GM12878 (cell line): Measurements from ENCODE around the gene CCDC178. TPM values are rescaled to one million over a fixed set of nuclear protein-coding genes. Genes with fewer than 3 reads are reported as not detected.

Experiments used
- ATAC-seq: fragments of 200-7000 bp; cut with Tn5 transposase; 3 replicates; pipeline ENCODE4 v1.9.1; 2020; ENCODE audit warnings: mild to moderate bottlenecking, moderate library complexity
- BruUV-seq: library from RNA; stranded (reverse); fragments of 400-500 nt; replicated peaks from 2 replicates; lab custom pipeline; 2021; lab: Mats Ljungman, UMichigan
- CTCF ChIA-PET: fragments of 300-600 bp; sonication (Branson Sonifier 250); formaldehyde crosslinking; extraction: SDS; loops from one replicate; lab custom pipeline; 2021; ENCODE audit warnings: inconsistent platforms; lab: Yijun Ruan, JAX
- POLR2A ChIA-PET: fragments of 350-600 bp; formaldehyde crosslinking; extraction: SDS; loops from one replicate; lab custom pipeline; 2021; ENCODE audit warnings: inconsistent platforms; lab: Charles Lee
- RAD21 ChIA-PET: fragments of 300-600 bp; sonication (Branson Sonifier 250); formaldehyde crosslinking; loops from one replicate; lab custom pipeline; 2023; ENCODE audit warnings: antibody characterized with exemption; ENCODE audit not compliant: unreplicated experiment; lab: Charles Lee
- SMC1A ChIA-PET: fragments of 300-600 bp; sonication (Branson Sonifier 250); formaldehyde crosslinking; loops from one replicate; lab custom pipeline; 2023; ENCODE audit not compliant: unreplicated experiment, uncharacterized antibody; lab: Charles Lee
- DNase-seq: peaks from one replicate; pipeline ENCODE4 v3.0.0-alpha.2; 2011; ENCODE audit warnings: low read depth, low spot score
- FAIRE-seq: peaks from 3 replicates; lab custom pipeline; 2011; peaks lifted over from hg19 to GRCh38; lab: Jason Lieb, UNC
- H2AFZ ChIP-seq: 2 replicates; pipeline ENCODE4 v1.6.0; 2011; ENCODE audit warnings: low read depth, low read length, control low read depth; ENCODE audit not compliant: control insufficient read depth
- H3K27ac ChIP-seq: 2 replicates; pipeline ENCODE4 v1.5.1; 2011; ENCODE audit warnings: control low read depth; ENCODE audit not compliant: control insufficient read depth, insufficient read depth
- H3K27me3 ChIP-seq, 2 experiments: replicated peaks in 1 of 2; 2 replicates each; pipeline versions ENCODE4 v1.6.0 to v1.6.1; 2011; ENCODE audit warnings: low read length in 1 of 2; ENCODE audit not compliant: control insufficient read depth in 2 of 2, insufficient read depth in 2 of 2
- H3K36me3 ChIP-seq, 2 experiments: 2 replicates each; pipeline ENCODE4 v1.5.1; 2011; ENCODE audit warnings: low read length in 1 of 2; ENCODE audit not compliant: control insufficient read depth in 2 of 2, insufficient read depth in 2 of 2
- H3K4me1 ChIP-seq: 2 replicates; pipeline ENCODE4 v1.6.1; 2011; ENCODE audit warnings: mild to moderate bottlenecking, low read length, moderate library complexity, mixed read lengths; ENCODE audit not compliant: control insufficient read depth, insufficient read depth
- H3K4me2 ChIP-seq: 2 replicates; pipeline ENCODE4 v1.6.0; 2011; ENCODE audit warnings: control low read depth; ENCODE audit not compliant: control insufficient read depth, insufficient read depth
- H3K4me3 ChIP-seq: fragments of 200-600 bp; sonication (generic); 2 replicates; pipeline ENCODE4 v1.5.1; 2016
- H3K79me2 ChIP-seq: 2 replicates; pipeline ENCODE4 v1.6.0; 2011; ENCODE audit warnings: low read length; ENCODE audit not compliant: control insufficient read depth, insufficient read depth
- H3K9ac ChIP-seq: 2 replicates; pipeline ENCODE4 v1.8.0; 2011; ENCODE audit warnings: low read length, control low read depth, mixed read lengths; ENCODE audit not compliant: control insufficient read depth, insufficient read depth
- H3K9me3 ChIP-seq: replicated peaks from 3 replicates; pipeline ENCODE4 v1.5.1; 2011; ENCODE audit warnings: mild to moderate bottlenecking, low read length; ENCODE audit not compliant: control insufficient read depth, insufficient read depth
- H4K20me1 ChIP-seq: 2 replicates; pipeline ENCODE4 v1.6.0; 2011; ENCODE audit not compliant: control insufficient read depth, insufficient read depth
- IKZF2 ChIP-seq, 2 experiments: fragments of 450-650 bp; IDR thresholded peaks; 2 replicates each; pipeline ENCODE4 v1.6.1; 2017; ENCODE audit warnings: mild to moderate bottlenecking in 2 of 2, moderate library complexity in 2 of 2
- LARP7 ChIP-seq: fragments of 450-650 bp; IDR thresholded peaks from 2 replicates; pipeline ENCODE4 v1.6.1; 2017; ENCODE audit warnings: mild to moderate bottlenecking
- NBN ChIP-seq: fragments of 450-650 bp; IDR thresholded peaks from 2 replicates; pipeline ENCODE4 v1.6.1; 2016
- SMARCA5 ChIP-seq: fragments of 450-650 bp; IDR thresholded peaks from 2 replicates; pipeline ENCODE4 v1.6.1; 2017; ENCODE audit warnings: mild to moderate bottlenecking
- SUZ12 ChIP-seq: fragments of 200-600 bp; sonication (generic); IDR thresholded peaks from one replicate; pipeline ENCODE4 v1.6.1; 2018; ENCODE audit warnings: antibody characterized with exemption, mild to moderate bottlenecking; ENCODE audit not compliant: unreplicated experiment
- WRNIP1 ChIP-seq: IDR thresholded peaks from 2 replicates; pipeline ENCODE4 v1.6.1; 2011; ENCODE audit warnings: low read depth, low read length, improper control_type of control experiment, borderline replicate concordance
- YBX1 ChIP-seq: fragments of 450-650 bp; IDR thresholded peaks from 2 replicates; pipeline ENCODE4 v1.6.1; 2016; ENCODE audit warnings: antibody characterized with exemption
- YY1 ChIP-seq: IDR thresholded peaks from 2 replicates; pipeline ENCODE4 v1.6.1; 2011; ENCODE audit warnings: low read depth, mild to moderate bottlenecking, low read length
- WGBS: methylation state at CpG from one replicate; pipeline ENCODE4 v1.1.6; 2016; ENCODE audit warnings: low lambda C conversion rate; ENCODE audit not compliant: insufficient replicate concordance, insufficient coverage; ENCODE audit errors: missing lambda C conversion rate; 5-methylcytosine and 5-hydroxymethylcytosine counted together
- in situ Hi-C: fragments of 300-500 bp; cut with MboI; formaldehyde crosslinking; loops from 9 replicates; pipeline ENCODE4 v1.14.3; 2018; ENCODE audit warnings: mixed read lengths
- intact Hi-C: fragments of 100-400 bp; cut with micrococcal nuclease; formaldehyde crosslinking; loops from one replicate; pipeline ENCODE4 v1.14.2; 2022; ENCODE audit not compliant: unreplicated experiment
- polyA plus RNA-seq, 11 experiments: library from polyadenylated mRNA; depleted of rRNA in 4 of 11; unstranded in 6 of 11; stranded (reverse) in 5 of 11; fragments of >200 nt; fragmentation: Nextera tagmentation in 4 of 11; fragmentation: Illumina TruSeq in 1 of 11; extraction: Ambion mirVana in 4 of 11; extraction: Trizol in 1 of 11; gene quantifications; 1 replicate in 1 of 11; 2 replicates in 10 of 11; pipeline versions ENCODE4 v1.2.1 to v1.2.3, GENCODE V29; 2011 to 2016; ENCODE audit warnings: inconsistent platforms in 2 of 11, missing spikeins in 2 of 11, low read depth in 1 of 11
- total RNA-seq, 4 experiments: library from RNA; depleted of rRNA in 3 of 4; stranded (reverse); fragments of >200 nt in 3 of 4; fragmentation: Illumina TruSeq in 1 of 4; extraction: Trizol in 1 of 4; gene quantifications; 2 replicates each; pipeline versions ENCODE4 v1.2.1 to v1.2.3, GENCODE V29; 2013 to 2021
- TF ChIP-seq, protein P1 (sequence below): fragments of 450-650 bp; IDR thresholded peaks from 2 replicates; pipeline ENCODE4 v1.6.1; 2017; ENCODE audit warnings: mild to moderate bottlenecking, low read depth, inconsistent platforms; ENCODE audit not compliant: poor library complexity, severe bottlenecking
- TF ChIP-seq, protein P2 (sequence below): fragments of 450-650 bp; formaldehyde crosslinking; IDR thresholded peaks from 2 replicates; pipeline ENCODE4 v1.5.0; 2022; ENCODE audit warnings: mild to moderate bottlenecking, missing genetic modification characterization
- TF ChIP-seq, protein P3 (sequence below): IDR thresholded peaks from 2 replicates; pipeline ENCODE4 v1.6.1; 2012; ENCODE audit warnings: improper control_type of control experiment, low read depth, low read length; ENCODE audit not compliant: insufficient replicate concordance
- TF ChIP-seq, protein P4 (sequence below), 3 experiments: IDR thresholded peaks in 2 of 3; conservative IDR thresholded peaks in 1 of 3; 2 replicates each; pipeline ENCODE4 v1.5.1; 2011; ENCODE audit warnings: low read depth in 3 of 3, low read length in 3 of 3, mild to moderate bottlenecking in 3 of 3, control low read depth in 2 of 3, moderate library complexity in 2 of 3, inconsistent platforms in 1 of 3, mixed read lengths in 1 of 3; ENCODE audit not compliant: control insufficient read depth in 2 of 3, insufficient read depth in 1 of 3; ENCODE audit errors: extremely low read depth in 1 of 3

CCDC178 gene
- total and polyA plus RNA-seq, 10 of the 15 experiments (the other 5 are each of a cell fraction or from before 2014, with no cell fraction given), result 0.04 TPM; not detected in 9

DNA sequence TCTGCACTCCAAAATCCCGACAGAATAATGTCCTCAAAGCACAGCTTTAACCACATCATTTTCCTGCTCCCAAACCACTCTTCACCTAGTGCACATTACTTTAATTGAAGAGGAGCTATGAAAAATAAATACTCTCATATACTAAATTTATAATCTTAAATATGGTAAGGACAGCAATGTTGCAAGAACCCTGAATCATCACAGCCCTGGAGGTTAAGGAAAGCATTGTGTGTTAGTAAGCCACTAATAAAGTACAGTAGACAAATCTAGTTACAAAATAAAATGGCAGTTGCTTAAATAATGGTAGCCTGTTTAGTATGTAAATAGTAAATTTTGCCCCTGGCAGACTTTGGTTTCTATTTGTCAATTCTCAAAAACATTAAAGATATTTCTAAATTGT, 27.0 kb upstream of the CCDC178 start:
- ATAC-seq (no peak), DNase-seq (no peak), FAIRE-seq (no peak)
- Histone ChIP-seq H3K79me2 (no peaks in the 10 kb centered on the region), H3K9me3 (no peaks in the 10 kb centered on the region), H3K9ac (no peak overlapping the region), H3K4me2 (no peak overlapping the region), H3K27ac (no peak overlapping the region), H2AFZ (no peak overlapping the region), H3K27me3 (no peaks in the 10 kb centered on the region), H3K4me1 (no peaks in the 10 kb centered on the region), H3K4me3 (no peak overlapping the region), H3K36me3 (no peaks in the 10 kb centered on the region), H4K20me1 (no peaks in the 10 kb centered on the region)
- POLR2A ChIA-PET, result no interaction called here
- in situ Hi-C loops, result no loop called here
- RAD21 ChIA-PET, result no interaction called here
- CTCF ChIA-PET, result no interaction called here
- no TSS peak for BruUV-seq
- SMC1A ChIA-PET, result interaction anchor here (1.0 to 2.4 kb wide), 3 partner anchors 10 to 15 kb away, joined by 3 to 12 read pairs (median 4); no protein-coding TSS in a partner anchor
- WGBS, result 0% methylated on average over 1 of the region's 1 CpG
- intact Hi-C loops, result no loop called here
- TF ChIP-seq SMARCA5 (no peak), YY1 (no peak), YBX1 (no peak), SUZ12 (no peak), WRNIP1 (no peak), IKZF2 (IDR thresholded peaks at IDR 0.05) (no peak), NBN (no peak), LARP7 (no peak)
- TF ChIP-seq, protein P1, sequence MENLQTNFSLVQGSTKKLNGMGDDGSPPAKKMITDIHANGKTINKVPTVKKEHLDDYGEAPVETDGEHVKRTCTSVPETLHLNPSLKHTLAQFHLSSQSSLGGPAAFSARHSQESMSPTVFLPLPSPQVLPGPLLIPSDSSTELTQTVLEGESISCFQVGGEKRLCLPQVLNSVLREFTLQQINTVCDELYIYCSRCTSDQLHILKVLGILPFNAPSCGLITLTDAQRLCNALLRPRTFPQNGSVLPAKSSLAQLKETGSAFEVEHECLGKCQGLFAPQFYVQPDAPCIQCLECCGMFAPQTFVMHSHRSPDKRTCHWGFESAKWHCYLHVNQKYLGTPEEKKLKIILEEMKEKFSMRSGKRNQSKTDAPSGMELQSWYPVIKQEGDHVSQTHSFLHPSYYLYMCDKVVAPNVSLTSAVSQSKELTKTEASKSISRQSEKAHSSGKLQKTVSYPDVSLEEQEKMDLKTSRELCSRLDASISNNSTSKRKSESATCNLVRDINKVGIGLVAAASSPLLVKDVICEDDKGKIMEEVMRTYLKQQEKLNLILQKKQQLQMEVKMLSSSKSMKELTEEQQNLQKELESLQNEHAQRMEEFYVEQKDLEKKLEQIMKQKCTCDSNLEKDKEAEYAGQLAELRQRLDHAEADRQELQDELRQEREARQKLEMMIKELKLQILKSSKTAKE, result no peak
- TF ChIP-seq, protein P2, sequence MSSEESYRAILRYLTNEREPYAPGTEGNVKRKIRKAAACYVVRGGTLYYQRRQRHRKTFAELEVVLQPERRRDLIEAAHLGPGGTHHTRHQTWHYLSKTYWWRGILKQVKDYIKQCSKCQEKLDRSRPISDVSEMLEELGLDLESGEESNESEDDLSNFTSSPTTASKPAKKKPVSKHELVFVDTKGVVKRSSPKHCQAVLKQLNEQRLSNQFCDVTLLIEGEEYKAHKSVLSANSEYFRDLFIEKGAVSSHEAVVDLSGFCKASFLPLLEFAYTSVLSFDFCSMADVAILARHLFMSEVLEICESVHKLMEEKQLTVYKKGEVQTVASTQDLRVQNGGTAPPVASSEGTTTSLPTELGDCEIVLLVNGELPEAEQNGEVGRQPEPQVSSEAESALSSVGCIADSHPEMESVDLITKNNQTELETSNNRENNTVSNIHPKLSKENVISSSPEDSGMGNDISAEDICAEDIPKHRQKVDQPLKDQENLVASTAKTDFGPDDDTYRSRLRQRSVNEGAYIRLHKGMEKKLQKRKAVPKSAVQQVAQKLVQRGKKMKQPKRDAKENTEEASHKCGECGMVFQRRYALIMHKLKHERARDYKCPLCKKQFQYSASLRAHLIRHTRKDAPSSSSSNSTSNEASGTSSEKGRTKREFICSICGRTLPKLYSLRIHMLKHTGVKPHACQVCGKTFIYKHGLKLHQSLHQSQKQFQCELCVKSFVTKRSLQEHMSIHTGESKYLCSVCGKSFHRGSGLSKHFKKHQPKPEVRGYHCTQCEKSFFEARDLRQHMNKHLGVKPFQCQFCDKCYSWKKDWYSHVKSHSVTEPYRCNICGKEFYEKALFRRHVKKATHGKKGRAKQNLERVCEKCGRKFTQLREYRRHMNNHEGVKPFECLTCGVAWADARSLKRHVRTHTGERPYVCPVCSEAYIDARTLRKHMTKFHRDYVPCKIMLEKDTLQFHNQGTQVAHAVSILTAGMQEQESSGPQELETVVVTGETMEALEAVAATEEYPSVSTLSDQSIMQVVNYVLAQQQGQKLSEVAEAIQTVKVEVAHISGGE (CRISPR knock-in tag), result no peak
- TF ChIP-seq, protein P3, sequence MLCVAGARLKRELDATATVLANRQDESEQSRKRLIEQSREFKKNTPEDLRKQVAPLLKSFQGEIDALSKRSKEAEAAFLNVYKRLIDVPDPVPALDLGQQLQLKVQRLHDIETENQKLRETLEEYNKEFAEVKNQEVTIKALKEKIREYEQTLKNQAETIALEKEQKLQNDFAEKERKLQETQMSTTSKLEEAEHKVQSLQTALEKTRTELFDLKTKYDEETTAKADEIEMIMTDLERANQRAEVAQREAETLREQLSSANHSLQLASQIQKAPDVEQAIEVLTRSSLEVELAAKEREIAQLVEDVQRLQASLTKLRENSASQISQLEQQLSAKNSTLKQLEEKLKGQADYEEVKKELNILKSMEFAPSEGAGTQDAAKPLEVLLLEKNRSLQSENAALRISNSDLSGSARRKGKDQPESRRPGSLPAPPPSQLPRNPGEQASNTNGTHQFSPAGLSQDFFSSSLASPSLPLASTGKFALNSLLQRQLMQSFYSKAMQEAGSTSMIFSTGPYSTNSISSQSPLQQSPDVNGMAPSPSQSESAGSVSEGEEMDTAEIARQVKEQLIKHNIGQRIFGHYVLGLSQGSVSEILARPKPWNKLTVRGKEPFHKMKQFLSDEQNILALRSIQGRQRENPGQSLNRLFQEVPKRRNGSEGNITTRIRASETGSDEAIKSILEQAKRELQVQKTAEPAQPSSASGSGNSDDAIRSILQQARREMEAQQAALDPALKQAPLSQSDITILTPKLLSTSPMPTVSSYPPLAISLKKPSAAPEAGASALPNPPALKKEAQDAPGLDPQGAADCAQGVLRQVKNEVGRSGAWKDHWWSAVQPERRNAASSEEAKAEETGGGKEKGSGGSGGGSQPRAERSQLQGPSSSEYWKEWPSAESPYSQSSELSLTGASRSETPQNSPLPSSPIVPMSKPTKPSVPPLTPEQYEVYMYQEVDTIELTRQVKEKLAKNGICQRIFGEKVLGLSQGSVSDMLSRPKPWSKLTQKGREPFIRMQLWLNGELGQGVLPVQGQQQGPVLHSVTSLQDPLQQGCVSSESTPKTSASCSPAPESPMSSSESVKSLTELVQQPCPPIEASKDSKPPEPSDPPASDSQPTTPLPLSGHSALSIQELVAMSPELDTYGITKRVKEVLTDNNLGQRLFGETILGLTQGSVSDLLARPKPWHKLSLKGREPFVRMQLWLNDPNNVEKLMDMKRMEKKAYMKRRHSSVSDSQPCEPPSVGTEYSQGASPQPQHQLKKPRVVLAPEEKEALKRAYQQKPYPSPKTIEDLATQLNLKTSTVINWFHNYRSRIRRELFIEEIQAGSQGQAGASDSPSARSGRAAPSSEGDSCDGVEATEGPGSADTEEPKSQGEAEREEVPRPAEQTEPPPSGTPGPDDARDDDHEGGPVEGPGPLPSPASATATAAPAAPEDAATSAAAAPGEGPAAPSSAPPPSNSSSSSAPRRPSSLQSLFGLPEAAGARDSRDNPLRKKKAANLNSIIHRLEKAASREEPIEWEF, result no peak
- TF ChIP-seq, protein P4, sequence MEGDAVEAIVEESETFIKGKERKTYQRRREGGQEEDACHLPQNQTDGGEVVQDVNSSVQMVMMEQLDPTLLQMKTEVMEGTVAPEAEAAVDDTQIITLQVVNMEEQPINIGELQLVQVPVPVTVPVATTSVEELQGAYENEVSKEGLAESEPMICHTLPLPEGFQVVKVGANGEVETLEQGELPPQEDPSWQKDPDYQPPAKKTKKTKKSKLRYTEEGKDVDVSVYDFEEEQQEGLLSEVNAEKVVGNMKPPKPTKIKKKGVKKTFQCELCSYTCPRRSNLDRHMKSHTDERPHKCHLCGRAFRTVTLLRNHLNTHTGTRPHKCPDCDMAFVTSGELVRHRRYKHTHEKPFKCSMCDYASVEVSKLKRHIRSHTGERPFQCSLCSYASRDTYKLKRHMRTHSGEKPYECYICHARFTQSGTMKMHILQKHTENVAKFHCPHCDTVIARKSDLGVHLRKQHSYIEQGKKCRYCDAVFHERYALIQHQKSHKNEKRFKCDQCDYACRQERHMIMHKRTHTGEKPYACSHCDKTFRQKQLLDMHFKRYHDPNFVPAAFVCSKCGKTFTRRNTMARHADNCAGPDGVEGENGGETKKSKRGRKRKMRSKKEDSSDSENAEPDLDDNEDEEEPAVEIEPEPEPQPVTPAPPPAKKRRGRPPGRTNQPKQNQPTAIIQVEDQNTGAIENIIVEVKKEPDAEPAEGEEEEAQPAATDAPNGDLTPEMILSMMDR (IDR thresholded peaks at IDR 0.05 in 2 of 3, conservative IDR thresholded peaks at IDR 0.05 in 1 of 3; ENCODE audit: control insufficient read depth in 2 of 3, extremely low read depth in 1 of 3, insufficient read depth in 1 of 3, low read depth in 3 of 3, low read length in 3 of 3), result no peak
